Activated T-helper 1 cell treated with anti-CD3 and anti-CD28 coated beads, Interleukin-12 subunit alpha, Interleukin-12 subunit beta, Interleukin-2, Interleukin-4 antibody, amounts not matched to agents 30 ng/mL and 10 ng/mL and 1 ng/mL, durations not matched to agents 14 hours and 24 hours and 36 hours (primary cell): ENCODE data around the gene DNAJC9. TPM values are rescaled to one million over a fixed set of nuclear protein-coding genes. Genes with fewer than 3 reads are reported as not detected.

Source experiments
- DNase-seq: peaks from one replicate; pipeline ENCODE4 v3.0.0; 2021; ENCODE audit warnings: low spot score
- H3K27ac Mint-ChIP-seq: one replicate; pipeline ENCODE4 v1.8.0; 2021; ENCODE audit warnings: mild to moderate bottlenecking, mixed read lengths
- H3K27me3 Mint-ChIP-seq: one replicate; pipeline ENCODE4 v1.8.0; 2022; ENCODE audit warnings: mild to moderate bottlenecking, moderate library complexity, mixed read lengths; ENCODE audit not compliant: insufficient read depth
- H3K36me3 Mint-ChIP-seq: one replicate; pipeline ENCODE4 v1.8.0; 2021; ENCODE audit warnings: low read depth, mixed read lengths
- H3K4me1 Mint-ChIP-seq: one replicate; pipeline ENCODE4 v1.8.0; 2021; ENCODE audit warnings: low read depth, mixed read lengths
- H3K4me3 Mint-ChIP-seq: one replicate; pipeline ENCODE4 v1.8.0; 2021; ENCODE audit warnings: mild to moderate bottlenecking, moderate library complexity, mixed read lengths
- H3K9me3 Mint-ChIP-seq: one replicate; pipeline ENCODE4 v1.8.0; 2021; ENCODE audit warnings: mixed read lengths
- intact Hi-C: fragments of 100-400 bp; cut with micrococcal nuclease; formaldehyde crosslinking; loops from one replicate; pipeline ENCODE4 v1.15.1; 2024
- total RNA-seq: library from RNA; stranded (reverse); gene quantifications from 2 replicates; pipeline ENCODE4 v1.2.3, GENCODE V29; 2022

The DNAJC9 gene
- total RNA-seq, 1 donor from 2014 or later = 55.4 TPM

- H3K27ac Mint-ChIP-seq = peak within 1 kb of the TSS; percentile 95
- H3K9me3 Mint-ChIP-seq = no peaks in the 10 kb centered on the region
- no peaks in the 10 kb centered on the region for H3K27me3 Mint-ChIP-seq
- peak within 1 kb of the TSS; percentile 97 for H3K4me3 Mint-ChIP-seq
- peaks cover 40% of the 10 kb centered on the region for H3K4me1 Mint-ChIP-seq
- H3K36me3 Mint-ChIP-seq = peaks cover 31% of the 10 kb centered on the region
- intact Hi-C loops = loop anchor here (1.0 to 5.0 kb wide), 11 partner anchors 8 to 924 kb away; partner anchors contain the start of genes CFAP70, DNAJB12, ECD and FAM149B1
- peak; percentile 92 for DNase-seq
These were observed 5.6 kb upstream of the DNAJC9 start, which contains the start of gene MRPS16 for GRCh38 chr10:73252445-73253224. MRPS16 (minus strand) TSS chr10:73252644; CDS start chr10:73252482, 162 bp downstream.

- no peak for DNase-seq
- Mint-ChIP-seq H3K27ac (peak overlapping the region; percentile 95), H3K27me3 (no peaks in the 10 kb centered on the region), H3K4me3 (peak overlapping the region; percentile 97), H3K9me3 (no peaks in the 10 kb centered on the region), H3K36me3 (peaks cover 31% of the 10 kb centered on the region), H3K4me1 (peaks cover 45% of the 10 kb centered on the region)
- intact Hi-C loops = loop anchor here (1.0 to 5.0 kb wide), 11 partner anchors 8 to 924 kb away; partner anchors contain the start of genes CFAP70, DNAJB12, ECD and FAM149B1
These were observed 4.8 kb upstream of the DNAJC9 start for GRCh38 chr10:73251683-73252444.

- no peaks in the 10 kb centered on the region for H3K27me3 Mint-ChIP-seq
- intact Hi-C loops = loop anchor here (5.0 to 10.0 kb wide), 3 partner anchors 136 to 1864 kb away; partner anchors contain the start of genes CHCHD1, NUDT13, SAMD8 and ZSWIM8
- H3K9me3 Mint-ChIP-seq = no peaks in the 10 kb centered on the region
- peak overlapping the region; percentile 95 for H3K27ac Mint-ChIP-seq
- DNase-seq = no peak
- H3K36me3 Mint-ChIP-seq = peaks cover 57% of the 10 kb centered on the region
- peaks cover 64% of the 10 kb centered on the region for H3K4me1 Mint-ChIP-seq
- peak overlapping the region; percentile 97 for H3K4me3 Mint-ChIP-seq
These were observed 1.2 kb upstream of the DNAJC9 start for GRCh38 chr10:73248259-73248724.

DNA sequence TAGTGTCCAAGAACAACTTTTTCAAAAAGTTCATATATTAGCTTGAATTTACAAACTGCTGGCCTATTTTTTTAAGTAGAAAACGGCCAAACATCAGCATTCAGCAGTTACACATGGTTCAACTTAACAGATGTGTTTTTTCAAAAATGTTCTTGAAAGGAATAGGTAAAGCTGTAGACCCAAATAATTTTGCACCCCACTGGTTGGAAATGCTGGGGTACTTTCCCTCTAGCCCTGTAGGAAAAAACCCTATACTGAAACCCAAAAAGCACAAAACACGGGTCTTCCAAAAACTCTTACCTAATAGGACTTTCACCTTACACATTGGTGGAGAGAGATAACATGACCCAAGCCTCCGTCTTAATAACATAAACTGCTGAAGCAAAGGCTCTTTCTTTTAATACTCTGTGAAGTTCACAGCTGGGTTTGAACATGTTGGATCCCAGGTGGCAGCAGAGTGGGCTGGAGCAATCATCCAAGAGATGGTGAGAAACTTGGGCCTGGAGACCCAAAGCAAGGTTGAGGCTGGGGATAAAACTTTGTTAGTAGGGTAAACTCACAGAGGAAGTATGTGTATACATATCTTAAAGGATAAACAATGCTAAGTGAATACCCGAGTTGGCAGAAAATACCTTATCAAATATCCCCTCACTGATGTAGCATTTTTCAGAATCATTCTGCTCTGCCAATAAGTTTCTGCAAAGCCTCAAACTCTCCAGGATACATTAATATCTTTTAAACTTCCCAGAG is 629 bp upstream of the DNAJC9 start:
- DNase-seq = no peak
- Mint-ChIP-seq H3K9me3 (no peaks in the 10 kb centered on the region), H3K4me1 (peaks cover 63% of the 10 kb centered on the region), H3K36me3 (peaks cover 63% of the 10 kb centered on the region), H3K27ac (peak overlapping the region; percentile 95), H3K27me3 (no peaks in the 10 kb centered on the region), H3K4me3 (peak overlapping the region; percentile 97)
- intact Hi-C loops = loop anchor here (1.0 to 10.0 kb wide), 6 partner anchors 135 to 1865 kb away; partner anchors contain the start of genes ANXA7, CHCHD1, NUDT13 and SAMD8

DNA sequence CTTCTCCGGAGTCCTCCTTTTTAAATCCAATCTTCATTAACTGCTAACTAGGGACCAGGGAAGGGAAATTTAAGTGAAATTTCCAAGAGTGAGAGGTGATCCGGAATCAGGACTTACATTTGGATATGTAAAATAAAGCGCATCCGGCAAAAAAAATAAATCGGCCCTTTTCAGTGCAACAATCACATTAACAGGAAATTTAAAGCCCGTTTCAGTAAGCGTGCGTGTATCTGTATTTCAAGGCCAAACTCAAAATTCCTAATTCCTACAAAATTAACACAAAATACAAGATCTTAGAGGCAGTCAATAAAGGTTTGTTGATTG is 771 bp downstream of the DNAJC9 start:
- Mint-ChIP-seq H3K27ac (peak overlapping the region; percentile 95), H3K9me3 (no peaks in the 10 kb centered on the region), H3K27me3 (no peaks in the 10 kb centered on the region), H3K36me3 (peaks cover 62% of the 10 kb centered on the region), H3K4me3 (peak overlapping the region; percentile 97), H3K4me1 (peaks cover 62% of the 10 kb centered on the region)
- DNase-seq = no peak
- intact Hi-C loops = loop anchor here (5.0 to 10.0 kb wide), 3 partner anchors 134 to 1866 kb away; partner anchors contain the start of genes CHCHD1, NUDT13, SAMD8 and ZSWIM8

DNA sequence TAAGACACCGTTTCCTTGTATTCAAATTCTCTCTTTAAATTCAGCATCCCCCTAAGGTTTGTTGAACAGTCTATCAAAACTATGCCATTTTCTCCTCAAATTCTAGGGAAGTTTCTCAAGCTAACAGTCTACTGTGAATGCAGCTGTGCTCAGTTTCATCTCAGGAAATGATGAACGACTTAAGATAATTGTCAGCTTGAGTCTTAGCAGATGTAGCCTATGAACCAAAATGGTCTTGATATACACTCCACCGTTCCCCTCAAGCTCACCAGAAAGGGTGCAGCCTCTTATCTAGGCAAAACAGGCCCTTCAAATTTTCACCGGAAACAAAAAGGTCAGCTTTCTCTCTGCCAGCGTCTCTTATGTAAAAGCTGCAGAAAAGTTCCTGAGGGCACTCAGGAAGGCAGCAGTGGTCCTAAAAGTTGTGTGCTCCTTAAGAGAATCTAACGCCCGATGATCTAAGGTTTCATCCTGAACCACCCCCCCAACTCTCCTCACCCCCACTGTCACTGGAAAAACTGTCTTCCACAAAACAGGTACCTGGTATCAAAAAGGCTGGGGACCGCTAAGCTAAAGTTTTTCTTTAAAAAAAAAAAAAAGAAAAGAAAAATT is 2.1 kb downstream of the DNAJC9 start:
- intact Hi-C loops = loop anchor here (1.0 to 10.0 kb wide), 4 partner anchors 7 to 1867 kb away; partner anchors contain the start of genes CHCHD1, MRPS16, NUDT13 and SAMD8

DNA sequence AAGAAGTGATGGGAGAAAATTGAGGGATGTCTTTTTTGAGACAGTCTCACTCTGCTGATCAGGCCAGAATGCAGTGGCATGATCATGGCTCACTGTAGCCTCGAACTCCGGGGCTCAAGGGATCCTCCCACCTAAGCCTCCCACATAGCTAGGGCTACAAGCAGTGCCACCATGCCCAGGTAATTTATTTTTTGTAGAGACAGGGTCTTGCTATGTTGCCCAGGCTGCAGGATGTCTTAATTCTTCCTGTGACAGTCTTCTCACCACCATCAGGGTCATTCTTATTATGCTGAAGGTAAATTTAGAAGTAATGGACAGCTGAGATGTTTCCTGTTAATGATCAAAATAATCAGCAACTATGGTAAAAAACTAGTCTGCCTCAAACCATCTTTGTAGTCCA is 7.1 kb downstream of the DNAJC9 start:
- H3K27me3 Mint-ChIP-seq = no peaks in the 10 kb centered on the region
- H3K4me3 Mint-ChIP-seq = no peak overlapping the region
- H3K9me3 Mint-ChIP-seq = no peaks in the 10 kb centered on the region
- H3K4me1 Mint-ChIP-seq = peaks cover 26% of the 10 kb centered on the region
- intact Hi-C loops = loop anchor here (10.0 kb wide), 1 partner anchor 545 kb away; the partner anchor contains the start of genes CHCHD1 and ZSWIM8
- H3K27ac Mint-ChIP-seq = no peak overlapping the region
- H3K36me3 Mint-ChIP-seq = peaks cover 39% of the 10 kb centered on the region
- DNase-seq = no peak

More for the DNA sequence above, 2.1 kb downstream of the DNAJC9 start:
- no peak for DNase-seq
- H3K27me3 Mint-ChIP-seq = no peaks in the 10 kb centered on the region
- peak overlapping the region; percentile 40 for H3K27ac Mint-ChIP-seq
- peaks cover 55% of the 10 kb centered on the region for H3K36me3 Mint-ChIP-seq
- H3K4me1 Mint-ChIP-seq = peaks cover 52% of the 10 kb centered on the region
- no peaks in the 10 kb centered on the region for H3K9me3 Mint-ChIP-seq
- peak overlapping the region; percentile 97 for H3K4me3 Mint-ChIP-seq

GRCh38 chr10:73238990-73239566 is 8.0 kb downstream of the DNAJC9 start:
- no peaks in the 10 kb centered on the region for H3K27me3 Mint-ChIP-seq
- H3K9me3 Mint-ChIP-seq = no peaks in the 10 kb centered on the region
- no peak overlapping the region for H3K27ac Mint-ChIP-seq
- intact Hi-C loops = no loop called here
- no peak for DNase-seq
- H3K4me1 Mint-ChIP-seq = peaks cover 21% of the 10 kb centered on the region
- H3K4me3 Mint-ChIP-seq = no peak overlapping the region
- H3K36me3 Mint-ChIP-seq = peaks cover 37% of the 10 kb centered on the region

GRCh38 chr10:73234695-73235094 is 12.4 kb downstream of the DNAJC9 start:
- no peak for DNase-seq
- H3K4me3 Mint-ChIP-seq = no peak overlapping the region
- intact Hi-C loops = no loop called here
- H3K27me3 Mint-ChIP-seq = no peaks in the 10 kb centered on the region
- no peak overlapping the region for H3K27ac Mint-ChIP-seq
- H3K9me3 Mint-ChIP-seq = no peaks in the 10 kb centered on the region
- H3K36me3 Mint-ChIP-seq = peaks cover 33% of the 10 kb centered on the region
- H3K4me1 Mint-ChIP-seq = peaks cover 4% of the 10 kb centered on the region

DNA sequence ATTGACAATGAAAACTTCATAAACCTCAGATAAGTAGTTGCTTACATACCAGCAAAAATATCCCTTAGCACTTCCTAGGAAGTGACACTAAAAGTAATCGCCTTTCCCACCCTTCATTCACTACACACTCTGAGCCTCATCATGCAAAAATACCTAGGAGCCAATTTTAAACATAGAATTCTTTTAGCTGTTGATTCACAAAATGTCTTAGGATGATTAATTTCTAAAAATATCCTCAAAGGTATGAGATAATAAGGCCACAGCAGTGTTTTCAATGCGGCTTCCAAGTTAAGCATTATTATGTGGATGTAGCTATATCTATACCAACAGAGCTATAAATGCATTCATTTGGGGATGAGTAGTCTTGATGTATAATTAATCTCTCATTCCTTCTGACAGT is 13.2 kb downstream of the DNAJC9 start:
- peaks cover 4% of the 10 kb centered on the region for H3K4me1 Mint-ChIP-seq
- DNase-seq = no peak
- H3K4me3 Mint-ChIP-seq = no peak overlapping the region
- H3K27ac Mint-ChIP-seq = no peak overlapping the region
- intact Hi-C loops = no loop called here
- H3K36me3 Mint-ChIP-seq = peaks cover 28% of the 10 kb centered on the region
- H3K27me3 Mint-ChIP-seq = no peaks in the 10 kb centered on the region
- no peaks in the 10 kb centered on the region for H3K9me3 Mint-ChIP-seq

- DNase-seq = no peak
- Mint-ChIP-seq H3K27ac (no peak overlapping the region), H3K27me3 (no peaks in the 10 kb centered on the region), H3K9me3 (no peaks in the 10 kb centered on the region), H3K4me3 (no peak overlapping the region), H3K36me3 (peaks cover 28% of the 10 kb centered on the region), H3K4me1 (peaks cover 4% of the 10 kb centered on the region)
- intact Hi-C loops = no loop called here
These were observed 14.2 kb downstream of the DNAJC9 start for GRCh38 chr10:73232887-73233286.
